ENCODE results near the gene C19orf67.

- TF ChIP-seq, protein P1, sequence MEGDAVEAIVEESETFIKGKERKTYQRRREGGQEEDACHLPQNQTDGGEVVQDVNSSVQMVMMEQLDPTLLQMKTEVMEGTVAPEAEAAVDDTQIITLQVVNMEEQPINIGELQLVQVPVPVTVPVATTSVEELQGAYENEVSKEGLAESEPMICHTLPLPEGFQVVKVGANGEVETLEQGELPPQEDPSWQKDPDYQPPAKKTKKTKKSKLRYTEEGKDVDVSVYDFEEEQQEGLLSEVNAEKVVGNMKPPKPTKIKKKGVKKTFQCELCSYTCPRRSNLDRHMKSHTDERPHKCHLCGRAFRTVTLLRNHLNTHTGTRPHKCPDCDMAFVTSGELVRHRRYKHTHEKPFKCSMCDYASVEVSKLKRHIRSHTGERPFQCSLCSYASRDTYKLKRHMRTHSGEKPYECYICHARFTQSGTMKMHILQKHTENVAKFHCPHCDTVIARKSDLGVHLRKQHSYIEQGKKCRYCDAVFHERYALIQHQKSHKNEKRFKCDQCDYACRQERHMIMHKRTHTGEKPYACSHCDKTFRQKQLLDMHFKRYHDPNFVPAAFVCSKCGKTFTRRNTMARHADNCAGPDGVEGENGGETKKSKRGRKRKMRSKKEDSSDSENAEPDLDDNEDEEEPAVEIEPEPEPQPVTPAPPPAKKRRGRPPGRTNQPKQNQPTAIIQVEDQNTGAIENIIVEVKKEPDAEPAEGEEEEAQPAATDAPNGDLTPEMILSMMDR (IDR thresholded peaks at IDR 0.05): peak in 2 of 7 experiments; percentile 3 to 6
- TF ChIP-seq POLR2A (IDR thresholded peaks at IDR 0.05): no peak
Measured at GRCh38 chr19:14096272-14096992, 10.8 kb upstream of the C19orf67 start.

All from body of pancreas (tissue), 4 donors.